HCT116 (cell line): ENCODE data around the gene DCTN4. TPM values are rescaled to one million over a fixed set of nuclear protein-coding genes. Genes with fewer than 3 reads are reported as not detected.

ENCODE experiments used
- ATAC-seq: fragments of 200-7000 bp; cut with Tn5 transposase; 2 replicates; pipeline ENCODE4 v1.9.1; 2020; ENCODE audit warnings: mild to moderate bottlenecking, moderate library complexity
- BruUV-seq: library from RNA; stranded (reverse); fragments of 400-500 nt; replicated peaks from 2 replicates; lab custom pipeline; 2021; lab: Mats Ljungman, UMichigan
- CTCF ChIA-PET: fragments of 300-600 bp; sonication (Branson Sonifier 250); formaldehyde crosslinking; loops from one replicate; lab custom pipeline; 2021; ENCODE audit warnings: antibody characterized with exemption; lab: Charles Lee
- POLR2A ChIA-PET: fragments of 300-600, 350-600 bp; sonication (Branson Sonifier 250); formaldehyde crosslinking; loops from one replicate; lab custom pipeline; 2021; ENCODE audit warnings: antibody characterized with exemption; lab: Charles Lee
- RAD21 ChIA-PET, 2 experiments: fragments of 300-600 bp; sonication (Branson Sonifier 250); formaldehyde crosslinking; loops; one replicate each; lab custom pipeline; 2023; ENCODE audit warnings: low total read pairs in 2 of 2; ENCODE audit not compliant: uncharacterized antibody in 2 of 2, unreplicated experiment in 2 of 2, low non-redundant PET in 1 of 2; lab: Charles Lee
- DNase-seq: peaks from one replicate; pipeline ENCODE4 v3.0.0-alpha.2; 2010; ENCODE audit warnings: low read depth, low spot score
- H2AFZ ChIP-seq: fragments of 200-600 bp; shearing (Covaris generic), sonication (generic); 2 replicates; pipeline ENCODE4 v1.6.1; 2017; ENCODE audit warnings: low read depth, mixed run types, mixed read lengths, antibody characterized with exemption, low read length; ENCODE audit not compliant: poor library complexity, severe bottlenecking
- H3K27ac ChIP-seq: 2 replicates; pipeline ENCODE4 v1.5.1; 2012; ENCODE audit warnings: low read depth, low read length
- H3K27me3 ChIP-seq: fragments of 200-600 bp; sonication (generic); 2 replicates; pipeline ENCODE4 v1.6.1; 2016; ENCODE audit warnings: mixed run types, low read length, mixed read lengths; ENCODE audit not compliant: insufficient read depth
- H3K36me3 ChIP-seq, 2 experiments: fragments of 200-500 bp in 1 of 2; fragments of 200-600 bp in 1 of 2; sonication (Bioruptor generic) in 1 of 2; sonication (generic) in 1 of 2; 2 replicates each; pipeline versions ENCODE4 v1.5.1 to v1.6.1; 2014 to 2016; ENCODE audit warnings: low read length in 2 of 2, inconsistent platforms in 1 of 2, mixed read lengths in 1 of 2, mixed run types in 1 of 2; ENCODE audit not compliant: insufficient read depth in 2 of 2, control insufficient read depth in 1 of 2
- H3K4me1 ChIP-seq, 2 experiments: fragments of 200-600 bp in 1 of 2; sonication (generic) in 1 of 2; 2 replicates each; pipeline versions ENCODE4 v1.5.1 to v1.6.1; 2012 to 2017; ENCODE audit warnings: low read length in 2 of 2, inconsistent platforms in 1 of 2, mild to moderate bottlenecking in 1 of 2, mixed read lengths in 1 of 2, mixed run types in 1 of 2, moderate library complexity in 1 of 2; ENCODE audit not compliant: insufficient read depth in 2 of 2, control insufficient read depth in 1 of 2
- H3K4me2 ChIP-seq: fragments of 200-600 bp; sonication (generic); 2 replicates; pipeline ENCODE4 v1.6.1; 2017; ENCODE audit warnings: mixed run types, low read length, mixed read lengths
- H3K4me3 ChIP-seq, 2 experiments: fragments of 200-600 bp in 1 of 2; sonication (generic) in 1 of 2; replicated peaks in 1 of 2; 2 replicates each; pipeline ENCODE4 v1.5.1; 2011 to 2016; ENCODE audit warnings: low read length in 2 of 2, control low read depth in 1 of 2, low read depth in 1 of 2, mild to moderate bottlenecking in 1 of 2, mixed read lengths in 1 of 2, mixed run types in 1 of 2
- H3K79me2 ChIP-seq: fragments of 200-600 bp; sonication (generic); 2 replicates; pipeline ENCODE4 v1.6.1; 2017; ENCODE audit warnings: mild to moderate bottlenecking, mixed run types, low read length, moderate library complexity, mixed read lengths; ENCODE audit not compliant: insufficient read depth
- H3K9ac ChIP-seq: fragments of 200-600 bp; sonication (generic); 2 replicates; pipeline ENCODE4 v1.6.1; 2016; ENCODE audit warnings: low read length, mixed read lengths
- H3K9me2 ChIP-seq: fragments of 200-600 bp; sonication (generic), shearing (Covaris generic); 2 replicates; pipeline ENCODE4 v1.6.1; 2017; ENCODE audit warnings: mixed run types, mild to moderate bottlenecking, moderate library complexity; ENCODE audit not compliant: insufficient read depth
- H3K9me3 ChIP-seq, 2 experiments: fragments of 200-500 bp in 1 of 2; fragments of 200-600 bp in 1 of 2; sonication (Bioruptor generic) in 1 of 2; sonication (generic) in 1 of 2; 2 replicates each; pipeline ENCODE4 v1.6.1; 2014 to 2017; ENCODE audit warnings: low read length in 2 of 2, mixed read lengths in 2 of 2, inconsistent platforms in 1 of 2, low read depth in 1 of 2, mild to moderate bottlenecking in 1 of 2, mixed run types in 1 of 2, moderate library complexity in 1 of 2; ENCODE audit not compliant: control insufficient read depth in 1 of 2, insufficient read depth in 1 of 2
- H4K20me1 ChIP-seq: fragments of 200-600 bp; sonication (generic), shearing (Covaris generic); 2 replicates; pipeline ENCODE4 v1.6.1; 2017; ENCODE audit warnings: mixed run types, mild to moderate bottlenecking, moderate library complexity; ENCODE audit not compliant: insufficient read depth
- CEBPB ChIP-seq: IDR thresholded peaks from 2 replicates; pipeline ENCODE4 v1.6.1; 2012; ENCODE audit warnings: low read depth
- EGR1 ChIP-seq: IDR thresholded peaks from 2 replicates; pipeline ENCODE4 v1.6.1; 2012; ENCODE audit warnings: low read depth
- FOSL1 ChIP-seq: IDR thresholded peaks from 2 replicates; pipeline ENCODE4 v1.6.1; 2012; ENCODE audit warnings: low read depth
- POLR2A ChIP-seq: IDR thresholded peaks from 2 replicates; pipeline ENCODE4 v1.7.0; 2011; ENCODE audit warnings: borderline replicate concordance; ENCODE audit not compliant: insufficient read depth, insufficient read length; ENCODE audit errors: extremely low read depth
- RAD21 ChIP-seq: IDR thresholded peaks from 2 replicates; pipeline ENCODE4 v1.6.1; 2012; ENCODE audit warnings: low read depth, mild to moderate bottlenecking
- SRF ChIP-seq: IDR thresholded peaks from 2 replicates; pipeline ENCODE4 v1.6.1; 2012; ENCODE audit warnings: low read depth
- ZNF274 ChIP-seq: fragments of 200-500 bp; sonication (Bioruptor generic); IDR thresholded peaks from 2 replicates; pipeline ENCODE4 v1.6.1; 2014; ENCODE audit warnings: mild to moderate bottlenecking, low read depth, low read length, inconsistent platforms
- intact Hi-C: fragments of 100-400 bp; cut with micrococcal nuclease; formaldehyde crosslinking; loops from 2 replicates; pipeline ENCODE4 v1.10.0; 2022
- total RNA-seq: library from RNA; stranded (reverse); gene quantifications from one replicate; pipeline ENCODE4 v1.2.1, GENCODE V29; 2021; ENCODE audit not compliant: unreplicated experiment
- TF ChIP-seq, protein P1 (sequence below): IDR thresholded peaks from 2 replicates; pipeline ENCODE4 v1.6.1; 2011; ENCODE audit warnings: mild to moderate bottlenecking, low read length, moderate library complexity; ENCODE audit not compliant: insufficient replicate concordance; ENCODE audit errors: extremely low read depth
- TF ChIP-seq, protein P2 (sequence below): IDR thresholded peaks from 2 replicates; pipeline ENCODE4 v1.6.1; 2012; ENCODE audit warnings: low read depth
- TF ChIP-seq, protein P3 (sequence below): IDR thresholded peaks from 2 replicates; pipeline ENCODE4 v1.6.1; 2012

DCTN4 gene
- total RNA-seq, 1 experiment from 2014 or later, result 78.8 TPM

DNA sequence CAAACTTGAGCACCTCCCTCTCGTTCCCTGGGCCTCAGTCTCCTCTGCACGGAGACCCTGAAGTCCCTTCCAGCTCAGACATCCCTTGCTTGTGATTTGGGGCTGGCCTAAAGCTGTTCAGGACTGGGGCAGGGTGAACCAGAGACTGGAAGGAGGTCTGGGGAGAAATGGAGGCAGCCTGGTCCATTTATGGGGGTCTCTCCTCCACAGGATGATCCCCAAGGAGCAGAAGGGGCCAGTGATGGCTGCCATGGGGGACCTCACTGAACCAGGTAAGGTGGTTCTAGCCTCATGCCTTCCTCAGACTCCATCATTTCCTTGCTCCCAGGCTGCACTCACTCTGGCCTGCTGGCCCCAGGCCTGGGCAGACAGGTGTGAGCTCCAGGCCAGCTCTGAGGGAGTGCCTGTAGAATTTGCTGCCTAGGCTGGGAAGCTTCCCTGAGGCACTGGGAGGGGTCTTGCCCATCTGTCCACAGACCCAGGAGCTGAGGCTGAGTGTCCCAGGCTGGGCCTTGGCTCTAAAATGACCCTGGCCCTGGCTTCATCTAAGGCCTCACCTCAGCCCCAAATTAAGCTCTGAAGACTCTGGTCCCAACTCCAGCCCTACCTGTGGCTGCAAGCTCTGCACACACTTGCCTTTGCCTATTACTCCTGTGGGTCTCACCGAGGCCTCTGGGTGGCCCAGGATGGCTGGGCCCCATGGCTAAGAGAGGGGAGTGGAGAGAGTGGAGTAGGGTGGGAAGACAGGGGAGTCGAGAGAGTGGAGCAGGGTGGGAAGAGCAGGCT lies 95.9 kb downstream of the DCTN4 start:
- H3K4me1 ChIP-seq, result no peaks in the 10 kb centered on the region
- ChIA-PET CTCF (no interaction called here), POLR2A (no interaction called here), RAD21 (interaction anchor here in 1 of 2 experiments (0.8 kb wide), 1 partner anchor 102 kb away, joined by 3 read pairs; no protein-coding TSS in a partner anchor)
- H2AFZ ChIP-seq, result no peak overlapping the region
- no peaks in the 10 kb centered on the region for H3K9me2 ChIP-seq
- H3K9ac ChIP-seq, result no peak overlapping the region
- no peaks in the 10 kb centered on the region; the same call in 1 of the 2 replicates for H3K27me3 ChIP-seq
- no peaks in the 10 kb centered on the region for H3K36me3 ChIP-seq
- TF ChIP-seq EGR1 (no peak), RAD21 (no peak), SRF (no peak), ZNF274 (no peak), CEBPB (no peak), POLR2A (no peak), FOSL1 (no peak)
- TF ChIP-seq, protein P1, sequence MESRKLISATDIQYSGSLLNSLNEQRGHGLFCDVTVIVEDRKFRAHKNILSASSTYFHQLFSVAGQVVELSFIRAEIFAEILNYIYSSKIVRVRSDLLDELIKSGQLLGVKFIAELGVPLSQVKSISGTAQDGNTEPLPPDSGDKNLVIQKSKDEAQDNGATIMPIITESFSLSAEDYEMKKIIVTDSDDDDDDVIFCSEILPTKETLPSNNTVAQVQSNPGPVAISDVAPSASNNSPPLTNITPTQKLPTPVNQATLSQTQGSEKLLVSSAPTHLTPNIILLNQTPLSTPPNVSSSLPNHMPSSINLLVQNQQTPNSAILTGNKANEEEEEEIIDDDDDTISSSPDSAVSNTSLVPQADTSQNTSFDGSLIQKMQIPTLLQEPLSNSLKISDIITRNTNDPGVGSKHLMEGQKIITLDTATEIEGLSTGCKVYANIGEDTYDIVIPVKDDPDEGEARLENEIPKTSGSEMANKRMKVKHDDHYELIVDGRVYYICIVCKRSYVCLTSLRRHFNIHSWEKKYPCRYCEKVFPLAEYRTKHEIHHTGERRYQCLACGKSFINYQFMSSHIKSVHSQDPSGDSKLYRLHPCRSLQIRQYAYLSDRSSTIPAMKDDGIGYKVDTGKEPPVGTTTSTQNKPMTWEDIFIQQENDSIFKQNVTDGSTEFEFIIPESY, result no peak
- TF ChIP-seq, protein P2, sequence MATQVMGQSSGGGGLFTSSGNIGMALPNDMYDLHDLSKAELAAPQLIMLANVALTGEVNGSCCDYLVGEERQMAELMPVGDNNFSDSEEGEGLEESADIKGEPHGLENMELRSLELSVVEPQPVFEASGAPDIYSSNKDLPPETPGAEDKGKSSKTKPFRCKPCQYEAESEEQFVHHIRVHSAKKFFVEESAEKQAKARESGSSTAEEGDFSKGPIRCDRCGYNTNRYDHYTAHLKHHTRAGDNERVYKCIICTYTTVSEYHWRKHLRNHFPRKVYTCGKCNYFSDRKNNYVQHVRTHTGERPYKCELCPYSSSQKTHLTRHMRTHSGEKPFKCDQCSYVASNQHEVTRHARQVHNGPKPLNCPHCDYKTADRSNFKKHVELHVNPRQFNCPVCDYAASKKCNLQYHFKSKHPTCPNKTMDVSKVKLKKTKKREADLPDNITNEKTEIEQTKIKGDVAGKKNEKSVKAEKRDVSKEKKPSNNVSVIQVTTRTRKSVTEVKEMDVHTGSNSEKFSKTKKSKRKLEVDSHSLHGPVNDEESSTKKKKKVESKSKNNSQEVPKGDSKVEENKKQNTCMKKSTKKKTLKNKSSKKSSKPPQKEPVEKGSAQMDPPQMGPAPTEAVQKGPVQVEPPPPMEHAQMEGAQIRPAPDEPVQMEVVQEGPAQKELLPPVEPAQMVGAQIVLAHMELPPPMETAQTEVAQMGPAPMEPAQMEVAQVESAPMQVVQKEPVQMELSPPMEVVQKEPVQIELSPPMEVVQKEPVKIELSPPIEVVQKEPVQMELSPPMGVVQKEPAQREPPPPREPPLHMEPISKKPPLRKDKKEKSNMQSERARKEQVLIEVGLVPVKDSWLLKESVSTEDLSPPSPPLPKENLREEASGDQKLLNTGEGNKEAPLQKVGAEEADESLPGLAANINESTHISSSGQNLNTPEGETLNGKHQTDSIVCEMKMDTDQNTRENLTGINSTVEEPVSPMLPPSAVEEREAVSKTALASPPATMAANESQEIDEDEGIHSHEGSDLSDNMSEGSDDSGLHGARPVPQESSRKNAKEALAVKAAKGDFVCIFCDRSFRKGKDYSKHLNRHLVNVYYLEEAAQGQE, result no peak
- TF ChIP-seq, protein P3, sequence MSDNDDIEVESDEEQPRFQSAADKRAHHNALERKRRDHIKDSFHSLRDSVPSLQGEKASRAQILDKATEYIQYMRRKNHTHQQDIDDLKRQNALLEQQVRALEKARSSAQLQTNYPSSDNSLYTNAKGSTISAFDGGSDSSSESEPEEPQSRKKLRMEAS, result no peak
- intact Hi-C loops, result no loop called here
- no peak overlapping the region for H3K27ac ChIP-seq
- no peak overlapping the region for H3K4me2 ChIP-seq
- no TSS peak for BruUV-seq
- DNase-seq, result no peak
- H3K4me3 ChIP-seq, result no peak overlapping the region
- H4K20me1 ChIP-seq, result no peaks in the 10 kb centered on the region
- no peaks in the 10 kb centered on the region for H3K79me2 ChIP-seq
- H3K9me3 ChIP-seq, result no peaks in the 10 kb centered on the region
- peak; percentile 74 for ATAC-seq
